Kasumi-1 (cell line): ENCODE results near the gene FBXO40.

Experiments used
- DNase-seq, 2 experiments: peaks; one replicate each; lab custom pipeline; 2025; lab: John Stamatoyannopoulos, UW

FBXO40 gene

GRCh38 chr3:121662742-121663141 is 69.6 kb downstream of the FBXO40 start:
- no peak for DNase-seq

GRCh38 chr3:121663171-121663847 is 70.1 kb downstream of the FBXO40 start:
- no peak for DNase-seq

- no peak for DNase-seq
Observed at GRCh38 chr3:121665488-121665887, 72.3 kb downstream of the FBXO40 start.

GRCh38 chr3:121667333-121667732 is 74.2 kb downstream of the FBXO40 start:
- DNase-seq = peak; percentile 59 to 63

GRCh38 chr3:121670676-121671075 is 77.5 kb downstream of the FBXO40 start:
- no peak for DNase-seq

GRCh38 chr3:121677141-121677540 is 84.0 kb downstream of the FBXO40 start:
- DNase-seq = no peak
